Thyroid gland (tissue), 4 donors: ENCODE measurements around the gene STX10. TPM values are rescaled to one million over a fixed set of nuclear protein-coding genes. Genes with fewer than 3 reads are reported as not detected.
"Not testable (repeated sequence)": the region's sequence is repeated elsewhere in the genome, so short reads cannot be mapped to it uniquely, and the experiment has no call there.

Experiments
- DNase-seq, 2 donors: peaks; one replicate each; pipeline ENCODE4 v3.0.0-alpha.2; 2019
- H3K27ac ChIP-seq, 3 donors: fragments of 200-600 bp; sonication (generic); 1 replicate in 2 of 3; 2 replicates in 1 of 3; pipeline ENCODE4 v1.5.1; 2016 to 2019; ENCODE audit warnings: mild to moderate bottlenecking in 1 of 3, moderate library complexity in 1 of 3
- H3K27me3 ChIP-seq: fragments of 200-600 bp; sonication (generic); one replicate; pipeline ENCODE4 v1.5.1; 2019
- H3K36me3 ChIP-seq, 2 donors: fragments of 200-600 bp; sonication (generic); one replicate each; pipeline ENCODE4 v1.5.1; 2016 to 2019
- H3K4me1 ChIP-seq, 2 donors: fragments of 200-600 bp; sonication (generic); one replicate each; pipeline ENCODE4 v1.5.1; 2017 to 2019
- H3K4me3 ChIP-seq, 3 donors: fragments of 200-600 bp; sonication (generic); replicated peaks in 1 of 3; 1 replicate in 2 of 3; 2 replicates in 1 of 3; pipeline ENCODE4 v1.5.1; 2016; ENCODE audit warnings: mild to moderate bottlenecking in 1 of 3
- H3K9me3 ChIP-seq: fragments of 200-600 bp; sonication (generic); one replicate; pipeline ENCODE4 v1.5.1; 2017
- CTCF ChIP-seq, 6 experiments: fragments of 200-600 bp in 3 of 6; fragments of 450-650 bp in 3 of 6; sonication (generic) in 3 of 6; IDR thresholded peaks; one replicate each; pipeline ENCODE4 v1.5.1; 2016 to 2019; ENCODE audit warnings: antibody characterized with exemption in 6 of 6, mild to moderate bottlenecking in 2 of 6, inconsistent platforms in 1 of 6, moderate library complexity in 1 of 6
- POLR2A ChIP-seq, 2 donors: fragments of 450-650 bp; IDR thresholded peaks; one replicate each; pipeline ENCODE4 v1.6.1; 2017; ENCODE audit warnings: antibody characterized with exemption in 2 of 2, mild to moderate bottlenecking in 2 of 2, moderate library complexity in 1 of 2
- WGBS, 2 donors: methylation state at CpG; one replicate each; pipeline ENCODE4 v1.1.5; 2017; 5-methylcytosine and 5-hydroxymethylcytosine counted together
- intact Hi-C: fragments of 100-400 bp; cut with DNase I; formaldehyde crosslinking; loops from one replicate; pipeline ENCODE4 v1.15.1; 2023
- total RNA-seq, 4 donors: library from RNA; depleted of rRNA; stranded (reverse); fragments of >200 nt; gene quantifications; one replicate each; pipeline ENCODE4 v1.2.3, GENCODE V29; 2016

Gene STX10
- total RNA-seq, 4 donors from 2014 or later, result 39.2 to 91.9 (median 56.5) TPM

GRCh38 chr19:13176345-13176744 lies 26.2 kb upstream of the STX10 start:
- Histone ChIP-seq H3K9me3 (no peaks in the 10 kb centered on the region), H3K4me3 (no peak overlapping the region), H3K36me3 (no peaks in the 10 kb centered on the region), H3K4me1 (peaks cover 17 to 25% of the 10 kb centered on the region in 2 donors), H3K27me3 (no peaks in the 10 kb centered on the region), H3K27ac (no peak overlapping the region)
- 77 to 84% methylated on average over 8 of the region's 8 CpGs for WGBS, 2 donors
- no peak for TF ChIP-seq POLR2A (IDR thresholded peaks at IDR 0.05)
- intact Hi-C loops, result no loop called here
- no peak for DNase-seq

DNA sequence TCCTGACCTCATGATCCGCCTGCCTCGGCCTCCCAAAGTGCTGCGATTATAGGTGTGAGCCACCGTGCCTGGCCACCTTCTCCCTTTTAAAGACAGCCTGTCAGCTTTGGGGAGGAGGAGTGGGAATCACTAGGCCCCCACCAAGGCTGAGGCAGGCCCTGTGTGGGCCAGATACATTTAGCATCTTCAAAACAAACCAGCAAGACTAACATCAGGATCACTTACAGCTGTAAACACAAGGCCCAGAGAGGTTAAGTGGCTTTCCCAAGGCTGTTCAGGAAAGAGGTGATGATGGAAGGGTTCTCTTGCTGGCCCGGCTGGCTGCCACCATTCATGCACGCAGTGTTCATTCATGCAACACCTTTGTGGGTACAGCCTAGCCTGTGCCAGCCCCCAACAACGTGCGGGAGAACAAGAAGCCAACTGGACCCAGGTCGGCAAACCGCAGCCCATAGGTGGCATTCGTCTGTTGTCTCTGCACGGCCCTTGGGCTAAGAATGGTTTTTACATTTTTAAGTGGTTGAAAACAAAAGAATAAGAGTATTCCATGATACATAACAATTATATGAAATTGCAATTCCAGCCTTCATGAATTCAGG lies 23.1 kb upstream of the STX10 start:
- Histone ChIP-seq H3K4me3 (no peak overlapping the region), H3K9me3 (no peaks in the 10 kb centered on the region), H3K36me3 (no peaks in the 10 kb centered on the region), H3K27me3 (no peaks in the 10 kb centered on the region), H3K27ac (peak overlapping the region; percentile 81 to 92 (median 91)), H3K4me1 (peaks cover 19 to 41% of the 10 kb centered on the region in 2 donors)
- no peak for TF ChIP-seq CTCF (IDR thresholded peaks at IDR 0.05)
- TF ChIP-seq POLR2A (IDR thresholded peaks at IDR 0.05), result no peak
- peak; percentile 52 to 54 for DNase-seq
- intact Hi-C loops, result no loop called here
- WGBS, 2 donors, result 41 to 49% methylated on average over 11 to 12 of the region's 12 CpGs

GRCh38 chr19:13172346-13173138 lies 22.4 kb upstream of the STX10 start:
- DNase-seq, result peak; percentile 96 to 97
- intact Hi-C loops, result no loop called here
- Histone ChIP-seq H3K27me3 (no peaks in the 10 kb centered on the region), H3K36me3 (no peaks in the 10 kb centered on the region), H3K4me3 (peak overlapping the region in 1 of 3 donors; percentile 6), H3K9me3 (no peaks in the 10 kb centered on the region), H3K27ac (peak overlapping the region; percentile 81 to 92 (median 91)), H3K4me1 (peaks cover 23 to 47% of the 10 kb centered on the region in 2 donors)
- TF ChIP-seq CTCF (IDR thresholded peaks at IDR 0.05) (no peak), POLR2A (IDR thresholded peaks at IDR 0.05) (no peak)
- 19 to 26% methylated on average over 17 to 18 of the region's 18 CpGs for WGBS, 2 donors

GRCh38 chr19:13171146-13171545 lies 21.0 kb upstream of the STX10 start:
- 95 to 97% methylated on average over 7 of the region's 7 CpGs for WGBS, 2 donors
- DNase-seq, result no peak
- Histone ChIP-seq H3K27me3 (no peaks in the 10 kb centered on the region), H3K27ac (peak overlapping the region in 1 of 3 donors; percentile 92), H3K4me3 (no peak overlapping the region), H3K4me1 (peaks cover 31 to 61% of the 10 kb centered on the region in 2 donors), H3K36me3 (no peaks in the 10 kb centered on the region), H3K9me3 (no peaks in the 10 kb centered on the region)
- intact Hi-C loops, result no loop called here
- no peak for TF ChIP-seq POLR2A (IDR thresholded peaks at IDR 0.05)
- no peak for TF ChIP-seq CTCF (IDR thresholded peaks at IDR 0.05)

GRCh38 chr19:13169769-13170168 lies 19.6 kb upstream of the STX10 start:
- Histone ChIP-seq H3K27ac (peak overlapping the region in 2 of 3 donors; percentile 1 to 49), H3K27me3 (no peaks in the 10 kb centered on the region), H3K4me3 (no peak overlapping the region), H3K4me1 (peaks cover 36 to 70% of the 10 kb centered on the region in 2 donors), H3K9me3 (no peaks in the 10 kb centered on the region), H3K36me3 (no peaks in the 10 kb centered on the region)
- 75 to 80% methylated on average over 2 to 5 of the region's 5 CpGs for WGBS, 2 donors
- TF ChIP-seq CTCF (IDR thresholded peaks at IDR 0.05) (no peak), POLR2A (IDR thresholded peaks at IDR 0.05) (no peak)
- no peak for DNase-seq
- intact Hi-C loops, result no loop called here

DNA sequence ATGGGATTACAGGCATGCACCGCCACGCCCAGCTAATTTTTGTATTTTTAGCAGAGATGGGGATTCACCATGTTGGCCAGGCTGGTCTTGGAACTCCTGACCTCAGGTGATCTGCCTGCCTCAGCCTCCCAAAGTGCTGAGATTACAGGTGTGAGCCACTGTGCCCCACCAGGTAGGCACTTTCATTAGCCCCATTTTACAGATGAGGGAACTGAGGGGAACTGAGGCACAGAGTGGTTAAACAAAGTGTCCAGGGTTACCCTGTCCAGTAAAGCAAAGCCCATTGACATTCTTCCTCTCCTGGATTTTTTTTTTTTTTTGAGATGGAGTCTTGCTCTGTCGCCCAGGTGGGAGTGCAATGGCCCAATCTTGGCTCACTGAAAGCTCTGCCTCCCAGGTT lies 16.0 kb upstream of the STX10 start:
- H3K36me3 ChIP-seq, intact Hi-C loops, H3K4me3 ChIP-seq, H3K9me3 ChIP-seq, H3K27me3 ChIP-seq, DNase-seq: not testable (repeated sequence)
- Histone ChIP-seq H3K27ac (peak overlapping the region in 1 of 3 donors; percentile 97), H3K4me1 (peaks cover 43 to 74% of the 10 kb centered on the region in 2 donors)
- WGBS, 2 donors, result 89 to 100% methylated on average over 3 of the region's 3 CpGs
